Prostate gland (tissue), 2 donors: ENCODE measurements around the gene ARHGEF38. TPM values are rescaled to one million over a fixed set of nuclear protein-coding genes. Genes with fewer than 3 reads are reported as not detected.

Source experiments
- DNase-seq: peaks from one replicate; pipeline ENCODE4 v3.0.0-alpha.2; 2019; ENCODE audit warnings: low spot score
- H3K27ac ChIP-seq, 2 donors: fragments of 200-600 bp; sonication (generic); 2 replicates each; pipeline ENCODE4 v1.5.1; 2017 to 2019
- H3K27me3 ChIP-seq: fragments of 200-600 bp; sonication (generic); replicated peaks from 2 replicates; pipeline ENCODE4 v1.5.1; 2019; ENCODE audit not compliant: insufficient read depth
- H3K36me3 ChIP-seq, 2 donors: fragments of 200-600 bp; sonication (generic); 1 replicate in 1 of 2; 2 replicates in 1 of 2; pipeline versions ENCODE4 v1.5.1 to v1.8.1; 2017 to 2019
- H3K4me1 ChIP-seq: fragments of 200-600 bp; sonication (generic); replicated peaks from 2 replicates; pipeline ENCODE4 v1.5.1; 2019
- H3K4me3 ChIP-seq, 2 donors: fragments of 200-600 bp; sonication (generic); 2 replicates each; pipeline ENCODE4 v1.5.1; 2017 to 2019
- H3K9me3 ChIP-seq: fragments of 200-600 bp; sonication (generic); 2 replicates; pipeline ENCODE4 v1.5.1; 2017
- CTCF ChIP-seq, 4 experiments: fragments of 200-600 bp in 2 of 4; fragments of 450-650 bp in 2 of 4; sonication (generic) in 2 of 4; IDR thresholded peaks; 1 replicate in 3 of 4; 2 replicates in 1 of 4; pipeline ENCODE4 v1.5.1; 2016 to 2019; ENCODE audit warnings: antibody characterized with exemption in 4 of 4, mild to moderate bottlenecking in 2 of 4, moderate library complexity in 2 of 4
- POLR2A ChIP-seq: fragments of 450-650 bp; IDR thresholded peaks from one replicate; pipeline ENCODE4 v1.6.1; 2016; ENCODE audit warnings: antibody characterized with exemption, mild to moderate bottlenecking
- POLR2AphosphoS5 ChIP-seq: sonication (generic); formaldehyde crosslinking; IDR thresholded peaks from one replicate; pipeline ENCODE4 v1.6.1; 2017; ENCODE audit warnings: antibody characterized with exemption
- WGBS: methylation state at CpG from one replicate; pipeline ENCODE4 v1.1.5; 2018; 5-methylcytosine and 5-hydroxymethylcytosine counted together
- intact Hi-C: fragments of 100-400 bp; cut with DNase I; formaldehyde crosslinking; loops from one replicate; pipeline ENCODE4 v1.14.2; 2022
- total RNA-seq, 2 donors: library from RNA; depleted of rRNA; stranded (reverse); fragments of >200 nt; gene quantifications; one replicate each; pipeline ENCODE4 v1.1.0, GENCODE V29; 2016

ARHGEF38 gene
- total RNA-seq, 2 donors from 2014 or later, result 10.4 to 25.7 TPM

- WGBS, result 95% methylated on average over 1 of the region's 1 CpG
- DNase-seq, result no peak
- no peaks in the 10 kb centered on the region for H3K27me3 ChIP-seq
Observed at GRCh38 chr4:105536601-105537000, 15.8 kb upstream of the ARHGEF38 start.

GRCh38 chr4:105541420-105541819, 11.0 kb upstream of the ARHGEF38 start:
- Histone ChIP-seq H3K36me3 (no peaks in the 10 kb centered on the region), H3K4me3 (no peak overlapping the region), H3K27me3 (no peaks in the 10 kb centered on the region), H3K9me3 (no peaks in the 10 kb centered on the region), H3K27ac (no peak overlapping the region), H3K4me1 (no peaks in the 10 kb centered on the region)
- no peak for DNase-seq
- intact Hi-C loops, result no loop called here
- TF ChIP-seq POLR2AphosphoS5 (no peak), CTCF (IDR thresholded peaks at IDR 0.05) (no peak), POLR2A (no peak)
- WGBS, result 82% methylated on average over 4 of the region's 4 CpGs

More at GRCh38 chr4:105536601-105537000, 15.8 kb upstream of the ARHGEF38 start:
- no peaks in the 10 kb centered on the region for H3K4me1 ChIP-seq
- H3K9me3 ChIP-seq, result no peaks in the 10 kb centered on the region
- no peak overlapping the region for H3K27ac ChIP-seq
- intact Hi-C loops, result no loop called here
- no peak overlapping the region for H3K4me3 ChIP-seq
- TF ChIP-seq CTCF (IDR thresholded peaks at IDR 0.05) (no peak), POLR2AphosphoS5 (no peak), POLR2A (no peak)
- H3K36me3 ChIP-seq, result no peaks in the 10 kb centered on the region

GRCh38 chr4:105542039-105542438, 10.4 kb upstream of the ARHGEF38 start:
- no peak overlapping the region for H3K4me3 ChIP-seq
- no peaks in the 10 kb centered on the region for H3K36me3 ChIP-seq
- no peaks in the 10 kb centered on the region for H3K27me3 ChIP-seq
- H3K27ac ChIP-seq, result no peak overlapping the region
- TF ChIP-seq POLR2A, result no peak
- TF ChIP-seq CTCF (IDR thresholded peaks at IDR 0.05), result no peak
- no peak for TF ChIP-seq POLR2AphosphoS5
- WGBS, result 73% methylated on average over 3 of the region's 3 CpGs
- DNase-seq, result no peak
- intact Hi-C loops, result no loop called here
- H3K4me1 ChIP-seq, result no peaks in the 10 kb centered on the region
- H3K9me3 ChIP-seq, result no peaks in the 10 kb centered on the region

- Histone ChIP-seq H3K36me3 (no peaks in the 10 kb centered on the region), H3K9me3 (no peaks in the 10 kb centered on the region), H3K4me1 (no peaks in the 10 kb centered on the region), H3K27ac (no peak overlapping the region), H3K4me3 (no peak overlapping the region), H3K27me3 (no peaks in the 10 kb centered on the region)
- intact Hi-C loops, result no loop called here
- no peak for TF ChIP-seq POLR2AphosphoS5
- TF ChIP-seq CTCF (IDR thresholded peaks at IDR 0.05), result no peak
- TF ChIP-seq POLR2A, result no peak
- no peak for DNase-seq
Observed at GRCh38 chr4:105543346-105543745, 9.1 kb upstream of the ARHGEF38 start.

- DNase-seq, result no peak
- Histone ChIP-seq H3K27me3 (no peaks in the 10 kb centered on the region), H3K4me3 (no peak overlapping the region), H3K27ac (no peak overlapping the region), H3K4me1 (no peaks in the 10 kb centered on the region), H3K36me3 (no peaks in the 10 kb centered on the region), H3K9me3 (no peaks in the 10 kb centered on the region)
- intact Hi-C loops, result no loop called here
- TF ChIP-seq POLR2A (no peak), CTCF (IDR thresholded peaks at IDR 0.05) (no peak), POLR2AphosphoS5 (no peak)
Observed at GRCh38 chr4:105543881-105544280, 8.5 kb upstream of the ARHGEF38 start.
